HG03135 (cell line): ENCODE data around the gene LHX5.
"Not testable (repeated sequence)": the region's sequence is repeated elsewhere in the genome, so short reads cannot be mapped to it uniquely, and the experiment has no call there.

ENCODE experiments used
- ATAC-seq: cut with Tn5 transposase; IDR thresholded peaks from one replicate; pipeline ENCODE4 v1.9.1; 2021; ENCODE audit warnings: mild to moderate bottlenecking, moderate library complexity; ENCODE audit not compliant: unreplicated experiment

LHX5 gene

GRCh38 chr12:113471619-113472171 is at the start of gene LHX5:
Gene LHX5 (minus strand): TSS chr12:113471871. CDS start chr12:113471498, 373 bp downstream.
- no peak for ATAC-seq

GRCh38 chr12:113519464-113520307 is 48.0 kb upstream of the LHX5 start:
- no peak for ATAC-seq

DNA sequence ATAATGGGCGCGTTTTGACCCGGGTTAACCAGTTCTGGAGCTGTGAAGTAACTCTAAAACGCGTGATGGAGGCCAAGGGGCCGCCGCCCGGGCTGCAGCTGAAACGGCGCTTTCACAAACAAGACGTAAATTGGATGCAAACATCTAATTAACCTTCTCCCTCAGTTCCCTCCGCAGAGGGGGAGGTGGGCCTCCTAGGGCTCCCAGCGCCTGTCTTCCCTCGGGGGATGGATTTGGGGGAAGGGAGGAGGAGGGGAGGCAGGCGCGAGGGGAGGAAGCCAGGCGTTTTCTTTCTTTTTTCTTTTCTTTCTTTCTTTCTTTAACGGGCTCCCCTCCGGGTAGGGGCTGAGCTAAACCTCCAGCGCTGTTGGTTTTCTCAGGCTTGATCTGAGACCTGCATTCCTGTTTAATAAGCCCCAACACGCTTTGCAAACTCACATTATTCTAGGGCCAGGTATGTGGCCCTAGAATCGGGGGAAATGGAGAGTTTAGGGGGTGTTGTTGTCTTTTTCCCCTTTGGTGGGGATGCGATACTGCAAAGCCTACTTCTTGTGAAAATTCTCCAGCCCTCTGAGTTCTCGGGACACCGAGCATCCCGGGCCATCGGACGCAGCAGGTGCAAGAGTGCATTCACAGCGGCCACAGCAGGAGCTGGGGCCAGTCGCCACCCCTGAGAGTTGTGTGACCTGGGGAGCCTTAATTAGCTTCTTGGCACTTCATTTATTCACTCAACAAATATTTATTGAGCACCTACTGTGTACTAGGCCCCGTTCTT is 43.6 kb upstream of the LHX5 start:
- ATAC-seq, result no peak

- no peak for ATAC-seq
Measured at GRCh38 chr12:113514602-113515001, 42.9 kb upstream of the LHX5 start.

DNA sequence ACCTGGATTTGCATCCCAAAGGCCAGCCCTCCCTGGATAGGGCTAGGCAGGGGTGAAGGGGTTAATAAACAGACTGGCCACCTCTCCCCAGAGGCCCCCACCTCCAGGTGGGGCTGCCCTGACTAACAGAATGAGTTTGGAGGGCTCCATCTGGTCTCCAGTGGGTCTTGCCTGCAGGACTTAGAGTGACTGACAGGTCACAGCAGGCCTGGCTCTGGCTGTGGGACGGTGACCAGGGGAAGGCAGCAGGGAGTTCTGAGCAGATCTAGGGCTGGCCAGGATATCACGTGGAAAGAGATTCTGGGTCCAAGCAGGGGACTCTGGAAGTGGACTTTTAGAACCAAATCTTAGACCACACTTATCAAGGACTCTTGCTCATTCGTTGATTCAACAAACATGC is 40.9 kb upstream of the LHX5 start:
- ATAC-seq, result no peak

- ATAC-seq, result no peak
Measured at GRCh38 chr12:113506867-113507266, 35.2 kb upstream of the LHX5 start.

DNA sequence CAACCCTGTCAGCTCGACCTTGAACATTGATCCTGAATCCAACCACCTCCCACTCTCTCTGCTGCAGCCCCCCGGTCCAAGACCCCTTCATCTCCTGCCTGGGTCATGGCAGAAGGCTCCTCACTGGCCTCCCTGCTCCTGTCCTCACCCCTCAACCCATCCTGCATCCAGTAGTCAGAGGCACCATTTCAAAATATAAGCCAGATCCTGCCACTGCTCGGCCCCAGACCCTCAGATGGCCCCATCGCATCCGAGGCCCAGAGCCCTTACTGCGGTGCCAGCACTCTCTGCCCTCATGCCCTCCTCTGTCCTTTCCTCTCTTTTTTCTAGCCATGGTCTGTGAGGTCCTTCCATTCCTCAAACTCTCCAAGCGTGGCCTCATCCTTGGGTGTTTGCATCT is 34.3 kb upstream of the LHX5 start:
- ATAC-seq, result no peak

DNA sequence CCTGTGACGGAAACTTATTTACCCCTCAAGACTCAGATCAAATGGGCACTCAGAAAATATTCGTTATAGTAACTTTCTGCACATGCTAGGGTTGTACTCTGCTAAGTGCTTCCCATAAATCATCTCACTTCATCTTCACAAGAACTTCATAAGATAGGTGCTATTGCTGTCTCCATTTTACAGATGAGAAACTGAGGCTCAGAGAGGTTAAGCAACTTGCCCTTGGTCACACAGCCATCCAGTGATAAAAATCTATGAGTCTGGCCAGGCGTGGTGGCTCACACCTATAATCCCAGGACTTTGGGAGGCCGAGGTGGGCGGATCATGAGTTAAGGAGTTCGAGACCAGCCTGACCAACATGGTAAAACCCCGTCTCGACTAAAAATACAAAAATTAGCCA is 33.2 kb upstream of the LHX5 start:
- ATAC-seq, result no peak

GRCh38 chr12:113500782-113501311 is 29.2 kb upstream of the LHX5 start:
- ATAC-seq, result no peak

DNA sequence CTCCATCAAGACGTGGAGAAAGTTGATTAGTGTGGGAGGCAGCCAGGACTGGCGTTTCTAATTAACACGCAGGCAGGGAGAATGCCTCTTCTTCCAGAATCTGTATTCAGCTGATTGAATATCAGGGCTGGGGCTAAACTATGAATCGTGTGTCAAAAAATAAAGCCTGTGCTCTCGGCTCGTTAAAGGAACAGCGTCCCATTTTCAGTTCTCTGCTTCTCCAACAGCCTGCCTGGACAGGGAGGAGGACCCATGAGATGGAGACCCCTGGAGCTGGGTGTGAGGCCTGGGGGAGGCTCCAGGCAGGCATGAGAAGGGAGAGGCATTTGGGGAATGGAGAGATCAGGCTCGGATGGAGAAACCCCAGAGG is 28.6 kb upstream of the LHX5 start:
- ATAC-seq, result no peak

DNA sequence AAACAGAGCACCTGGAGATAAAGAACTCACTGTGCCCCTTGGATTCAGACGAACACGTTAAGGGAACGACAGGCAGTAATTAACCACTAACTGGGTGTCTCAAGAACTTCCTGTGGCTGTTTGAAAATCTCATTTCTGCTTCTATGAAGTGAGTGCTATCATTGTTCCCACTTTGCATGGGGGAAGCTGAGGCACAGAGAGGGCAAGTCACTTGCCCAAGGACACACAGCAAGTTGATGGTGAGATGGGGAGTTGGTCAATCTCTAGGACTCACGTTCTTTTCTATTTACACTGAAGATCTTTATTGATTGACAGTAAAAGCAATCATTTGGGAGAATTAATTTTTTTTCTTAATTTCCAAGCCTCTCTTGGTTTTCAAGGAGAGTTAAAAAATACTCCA is 26.8 kb upstream of the LHX5 start:
- ATAC-seq, result no peak

DNA sequence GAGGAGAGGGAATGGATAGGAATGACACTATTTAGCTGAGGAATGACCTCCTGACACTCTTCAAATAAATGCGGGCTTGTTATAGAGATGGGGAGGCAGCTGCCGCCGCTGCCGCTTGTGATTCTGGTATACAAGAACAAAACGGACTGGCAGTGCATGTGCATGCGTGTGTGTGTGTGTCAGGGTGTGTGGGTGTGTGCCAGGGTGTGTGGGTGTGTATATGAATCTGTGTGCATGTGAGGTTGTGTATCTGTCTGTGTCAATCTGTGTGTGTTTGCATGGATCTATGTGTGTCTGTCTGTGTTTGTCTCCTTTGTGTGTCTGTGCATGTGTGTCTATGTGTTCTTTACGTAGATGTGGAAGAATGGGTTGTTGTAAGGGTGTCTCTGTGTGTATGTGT is 26.0 kb upstream of the LHX5 start:
- no peak for ATAC-seq

DNA sequence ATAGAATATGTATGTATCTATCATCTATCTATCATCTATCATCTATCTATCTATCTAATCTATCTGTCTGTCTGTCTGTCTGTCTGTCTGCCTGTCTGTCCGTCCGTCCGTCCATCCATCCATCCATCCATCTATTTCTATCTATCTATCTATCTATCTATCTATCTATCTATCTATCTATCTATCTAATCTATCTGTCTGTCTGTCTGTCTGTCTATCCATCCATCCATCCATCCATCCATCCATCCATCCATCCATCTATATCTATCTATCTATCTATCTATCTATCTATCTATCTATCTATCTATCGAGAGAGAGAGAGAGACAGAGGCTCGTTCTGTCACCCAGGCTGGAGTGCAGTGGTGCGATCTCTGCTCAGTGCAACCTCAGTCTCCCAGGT is 24.3 kb upstream of the LHX5 start:
- ATAC-seq, result not testable (repeated sequence)

GRCh38 chr12:113488322-113488721 is 16.7 kb upstream of the LHX5 start:
- ATAC-seq, result no peak

DNA sequence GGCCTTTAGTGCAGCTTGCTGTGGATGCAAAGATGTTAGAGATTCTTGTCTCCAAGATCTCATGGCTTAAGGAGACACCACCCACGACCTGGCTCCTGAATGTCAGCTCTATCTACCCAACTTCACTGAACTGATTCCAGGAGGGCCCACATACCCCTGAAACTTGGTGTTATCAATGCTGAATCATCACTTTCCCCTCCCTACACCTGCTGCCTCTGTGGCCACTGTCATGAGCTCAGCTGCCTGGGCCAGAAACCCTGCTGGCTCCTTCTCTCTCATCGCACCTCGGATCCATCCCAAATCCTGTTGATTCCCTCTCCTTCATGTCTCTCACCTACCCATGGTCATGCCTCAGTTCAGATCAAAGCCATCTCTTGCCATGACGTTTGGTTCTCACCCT is 15.1 kb upstream of the LHX5 start:
- no peak for ATAC-seq

DNA sequence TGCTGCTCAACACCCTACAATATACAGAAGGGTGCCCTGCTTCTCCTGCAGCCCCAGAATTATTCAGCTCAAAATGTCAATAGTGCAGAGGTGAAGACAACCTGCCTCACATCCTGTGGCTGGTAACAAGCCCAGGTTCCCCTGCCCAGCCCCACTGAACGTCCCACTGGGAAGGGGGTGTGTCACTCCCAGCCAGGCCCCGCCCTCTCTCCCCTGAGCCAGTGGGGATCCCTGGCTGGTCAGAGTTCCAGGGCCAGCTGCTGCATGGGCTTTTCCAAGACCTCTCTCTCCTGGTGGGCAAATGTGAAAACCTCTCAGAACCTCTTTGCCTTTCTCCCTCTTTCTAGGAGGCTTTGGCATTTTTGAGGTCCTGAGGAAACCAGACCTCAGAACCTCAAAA is 13.7 kb upstream of the LHX5 start:
- ATAC-seq, result no peak

GRCh38 chr12:113482334-113482733 is 10.7 kb upstream of the LHX5 start:
- no peak for ATAC-seq

DNA sequence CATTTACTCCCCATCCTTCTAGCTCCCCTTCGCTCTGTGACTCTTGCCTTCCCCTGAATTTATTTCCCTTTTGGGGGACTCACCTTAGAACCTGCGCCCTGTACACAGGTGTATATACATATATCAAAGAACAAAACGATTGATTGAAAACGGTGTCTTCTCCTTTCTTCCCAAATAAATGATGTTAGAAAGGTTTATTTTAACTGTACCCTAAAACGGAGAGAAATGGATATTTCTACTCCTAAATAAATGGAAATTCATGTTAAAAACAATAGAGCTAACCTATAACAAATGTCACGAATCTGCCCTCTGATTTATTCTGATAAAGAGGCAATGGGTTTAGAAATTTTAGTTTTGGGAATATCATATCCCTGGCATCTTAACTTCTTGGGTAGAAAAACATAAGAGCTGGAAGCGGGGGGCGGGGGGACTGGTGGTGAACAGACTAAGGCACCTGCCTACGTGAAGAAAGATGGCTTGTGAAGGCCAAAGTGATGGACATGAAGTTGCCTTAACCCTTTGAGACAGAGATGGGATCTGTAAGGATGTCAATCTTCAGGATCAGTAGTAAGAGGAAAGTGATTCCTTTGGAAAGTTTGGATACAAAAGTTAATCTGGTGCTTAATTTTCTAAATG is 8.8 kb upstream of the LHX5 start:
- ATAC-seq, result no peak

DNA sequence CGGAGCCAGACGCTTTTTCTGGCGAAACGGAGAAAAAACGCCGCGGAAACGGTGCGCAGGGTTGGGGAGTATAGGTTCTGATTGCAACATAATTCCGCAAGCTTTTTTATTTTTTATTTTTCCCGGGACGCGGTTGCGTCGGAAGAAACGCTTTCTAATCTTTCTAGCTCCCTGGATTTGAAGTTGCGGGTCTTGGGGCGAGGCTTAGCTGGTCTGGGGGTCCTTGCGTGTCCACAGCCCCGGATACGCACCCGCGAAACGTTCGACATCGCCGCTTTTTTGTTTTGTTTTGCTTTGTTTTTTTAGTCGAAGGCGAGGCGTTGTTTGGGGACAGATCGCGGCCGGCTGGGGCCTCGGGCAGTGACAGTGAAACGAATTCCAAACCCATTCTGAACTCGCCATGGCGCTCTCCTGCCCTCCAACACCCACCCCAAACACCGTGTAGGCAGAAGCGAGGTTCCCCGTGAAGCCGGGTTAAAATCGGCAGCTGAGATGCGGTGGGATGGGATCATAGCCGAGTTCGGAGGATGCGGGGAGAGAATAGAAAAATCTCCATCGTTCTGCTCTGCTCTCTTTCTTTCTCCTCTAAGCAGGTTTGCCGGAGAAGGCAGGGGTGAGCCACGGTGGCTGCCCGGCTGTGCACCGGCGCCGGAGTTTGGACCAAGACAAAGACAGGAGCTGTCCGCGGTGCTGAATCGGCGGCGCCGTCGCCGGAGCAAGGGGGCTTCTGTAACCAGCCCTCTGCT is 8.1 kb upstream of the LHX5 start:
- ATAC-seq, result no peak

DNA sequence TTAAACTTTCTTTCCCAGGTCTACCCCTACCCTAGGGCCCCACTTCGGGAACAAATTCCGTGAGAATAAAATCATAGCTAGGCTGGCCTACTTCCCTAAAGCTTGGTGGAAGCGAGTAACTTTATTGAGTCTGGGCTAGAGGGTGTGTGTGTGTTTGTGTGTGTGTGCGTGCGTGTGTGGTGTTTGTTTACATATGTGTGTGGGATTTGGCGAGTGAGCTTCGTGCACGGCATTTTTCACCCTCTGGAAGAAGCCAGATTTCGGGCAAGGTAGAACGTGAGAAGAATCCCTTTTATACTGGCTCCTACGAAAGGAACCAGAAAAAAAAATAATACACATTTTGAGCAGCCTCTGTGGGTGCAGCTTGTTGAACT is 7.5 kb upstream of the LHX5 start:
- no peak for ATAC-seq
